ENCODE results near the gene CEACAM21.

Gene CEACAM21

GRCh38 chr19:41587101-41587837 is 11.3 kb downstream of the CEACAM21 start:
- DNase-seq, result no peak

- no peak for DNase-seq
Measured at GRCh38 chr19:41587838-41588210, 11.9 kb downstream of the CEACAM21 start.

- peak; percentile 65 for DNase-seq
Measured at GRCh38 chr19:41588497-41589209, 12.7 kb downstream of the CEACAM21 start.

GRCh38 chr19:41589371-41589770 is 13.4 kb downstream of the CEACAM21 start:
- DNase-seq, result no peak

- DNase-seq, result no peak
Measured at GRCh38 chr19:41590936-41591335, 15.0 kb downstream of the CEACAM21 start.

- no peak for DNase-seq
Measured at GRCh38 chr19:41591951-41592562, 16.1 kb downstream of the CEACAM21 start.

- DNase-seq, result peak; percentile 93
Measured at GRCh38 chr19:41595258-41595889, 19.4 kb downstream of the CEACAM21 start.

- no peak for DNase-seq
Measured at GRCh38 chr19:41595890-41596280, 19.9 kb downstream of the CEACAM21 start.

- peak; percentile 79 for DNase-seq
Measured at GRCh38 chr19:41597600-41598041, 21.7 kb downstream of the CEACAM21 start.

GRCh38 chr19:41599175-41599966 is 23.4 kb downstream of the CEACAM21 start:
- DNase-seq, result no peak

- DNase-seq, result no peak
Measured at GRCh38 chr19:41601771-41602170, 25.8 kb downstream of the CEACAM21 start.

- DNase-seq, result no peak
Measured at GRCh38 chr19:41604831-41605230, 28.9 kb downstream of the CEACAM21 start.

- no peak for DNase-seq
Measured at GRCh38 chr19:41606215-41606837, 30.4 kb downstream of the CEACAM21 start.

GRCh38 chr19:41607668-41608067 is 31.7 kb downstream of the CEACAM21 start:
- DNase-seq, result no peak

- no peak for DNase-seq
Measured at GRCh38 chr19:41610789-41611188, 34.8 kb downstream of the CEACAM21 start.

GRCh38 chr19:41612483-41612882 is 36.5 kb downstream of the CEACAM21 start:
- peak; percentile 22 for DNase-seq

GRCh38 chr19:41615207-41615606 is 39.2 kb downstream of the CEACAM21 start:
- DNase-seq, result no peak

GRCh38 chr19:41616792-41617621 is 41.0 kb downstream of the CEACAM21 start:
- DNase-seq, result peak; percentile 59

- no peak for DNase-seq
Measured at GRCh38 chr19:41617941-41618730, 42.2 kb downstream of the CEACAM21 start.

GRCh38 chr19:41619018-41619556 is 43.1 kb downstream of the CEACAM21 start:
- DNase-seq, result no peak
